HepG2 (cell line): ENCODE data around the gene VPS25. TPM values are rescaled to one million over a fixed set of nuclear protein-coding genes. Genes with fewer than 3 reads are reported as not detected.

Source experiments
- ARNT2 ChIP-seq: sonication (generic); formaldehyde crosslinking; IDR thresholded peaks from 2 replicates; pipeline ENCODE4 v1.8.0; 2022; ENCODE audit warnings: mild to moderate bottlenecking, low read depth, missing genetic modification reagents, moderate library complexity
- ARNTL ChIP-seq: sonication (generic); formaldehyde crosslinking; IDR thresholded peaks from 2 replicates; pipeline ENCODE4 v1.4.0; 2020; ENCODE audit warnings: mild to moderate bottlenecking, missing genetic modification reagents
- CHD4 ChIP-seq: fragments of 200-600 bp; sonication (generic); IDR thresholded peaks from 2 replicates; pipeline ENCODE4 v1.7.0; 2017; ENCODE audit warnings: mild to moderate bottlenecking, low read length, borderline replicate concordance
- HDAC1 ChIP-seq: sonication (generic); formaldehyde crosslinking; IDR thresholded peaks from 2 replicates; pipeline ENCODE4 v1.5.1; 2020; ENCODE audit warnings: mild to moderate bottlenecking, missing genetic modification reagents
- NFRKB ChIP-seq: fragments of 450-650 bp; IDR thresholded peaks from 2 replicates; pipeline ENCODE4 v1.6.1; 2017
- RAD51 ChIP-seq: fragments of 450-650 bp; IDR thresholded peaks from 2 replicates; pipeline ENCODE4 v1.6.1; 2016; ENCODE audit warnings: borderline replicate concordance
- SMAD1 ChIP-seq: sonication (generic); formaldehyde crosslinking; IDR thresholded peaks from 2 replicates; pipeline ENCODE4 v1.4.0; 2020; ENCODE audit warnings: missing genetic modification reagents, low read depth, mild to moderate bottlenecking, borderline replicate concordance
- ZBTB2 ChIP-seq: sonication (generic); formaldehyde crosslinking; IDR thresholded peaks from 2 replicates; pipeline ENCODE4 v1.8.0; 2022; ENCODE audit warnings: low read depth, missing genetic modification reagents
- ZKSCAN8 ChIP-seq: IDR thresholded peaks from 2 replicates; pipeline ENCODE4 v1.6.1; 2016; ENCODE audit warnings: borderline replicate concordance, missing genetic modification reagents, missing compliant biosample characterization
- ZNF138 ChIP-seq: sonication (generic); formaldehyde crosslinking; IDR thresholded peaks from 2 replicates; pipeline ENCODE4 v1.5.0; 2020; ENCODE audit warnings: mild to moderate bottlenecking, low read depth, missing genetic modification reagents
- ZNF282 ChIP-seq: fragments of 450-650 bp; IDR thresholded peaks from 2 replicates; pipeline ENCODE4 v1.6.1; 2018; ENCODE audit not compliant: partially characterized antibody
- ZNF713 ChIP-seq: sonication (generic); formaldehyde crosslinking; IDR thresholded peaks from 2 replicates; pipeline ENCODE4 v1.4.0; 2020; ENCODE audit warnings: mild to moderate bottlenecking, missing genetic modification reagents
- ZNF740 ChIP-seq: sonication (generic); formaldehyde crosslinking; IDR thresholded peaks from 2 replicates; pipeline ENCODE4 v1.4.0; 2020; ENCODE audit warnings: missing genetic modification reagents
- ZNF768 ChIP-seq: sonication (generic); formaldehyde crosslinking; IDR thresholded peaks from 2 replicates; pipeline ENCODE4 v1.4.0; 2020; ENCODE audit warnings: missing genetic modification reagents
- ZNF770 ChIP-seq: sonication (generic); formaldehyde crosslinking; IDR thresholded peaks from 2 replicates; pipeline ENCODE4 v1.5.0; 2020; ENCODE audit warnings: mild to moderate bottlenecking, missing genetic modification reagents
- ZSCAN22 ChIP-seq: sonication (generic); formaldehyde crosslinking; IDR thresholded peaks from 2 replicates; pipeline ENCODE4 v1.4.0; 2020; ENCODE audit warnings: mild to moderate bottlenecking, missing genetic modification reagents
- ZZZ3 ChIP-seq: sonication (generic); formaldehyde crosslinking; IDR thresholded peaks from 2 replicates; pipeline ENCODE4 v1.4.0; 2020; ENCODE audit warnings: missing genetic modification reagents, mild to moderate bottlenecking, borderline replicate concordance
- polyA plus RNA-seq, 8 experiments: library from polyadenylated mRNA; depleted of rRNA in 3 of 8; stranded (reverse) in 7 of 8; unstranded in 1 of 8; fragments of >200 nt; fragmentation: Illumina TruSeq in 4 of 8; extraction: Trizol in 4 of 8; gene quantifications; 2 replicates each; pipeline versions ENCODE4 v1.2.1 to v1.2.3, GENCODE V29; 2011 to 2016; ENCODE audit warnings: low read depth in 4 of 8, missing spikeins in 1 of 8, mixed read lengths in 1 of 8; ENCODE audit not compliant: insufficient read depth in 1 of 8
- total RNA-seq, 5 experiments: library from RNA; depleted of rRNA; stranded (reverse); fragments of >200 nt; fragmentation: Illumina TruSeq; extraction: Trizol; gene quantifications; 2 replicates each; pipeline ENCODE4 v1.2.3, GENCODE V29; 2016; ENCODE audit warnings: low read depth in 1 of 5
- TF ChIP-seq, protein P1 (sequence below): sonication (generic); formaldehyde crosslinking; IDR thresholded peaks from 2 replicates; pipeline ENCODE4 v1.5.1; 2020; ENCODE audit warnings: missing genetic modification reagents, mild to moderate bottlenecking, borderline replicate concordance
- TF ChIP-seq, protein P2 (sequence below): sonication (generic); formaldehyde crosslinking; IDR thresholded peaks from 2 replicates; pipeline ENCODE4 v1.4.0; 2020; ENCODE audit warnings: missing genetic modification reagents
- TF ChIP-seq, protein P3 (sequence below): sonication (generic); formaldehyde crosslinking; conservative IDR thresholded peaks from 2 replicates; pipeline ENCODE4 v1.5.0; 2020; ENCODE audit warnings: missing genetic modification reagents

Gene VPS25
- total and polyA plus RNA-seq, 2 of the 13 experiments (the other 11 are each of a cell fraction or from before 2014, with no cell fraction given), result 161 to 249 TPM

- TF ChIP-seq, protein P1, sequence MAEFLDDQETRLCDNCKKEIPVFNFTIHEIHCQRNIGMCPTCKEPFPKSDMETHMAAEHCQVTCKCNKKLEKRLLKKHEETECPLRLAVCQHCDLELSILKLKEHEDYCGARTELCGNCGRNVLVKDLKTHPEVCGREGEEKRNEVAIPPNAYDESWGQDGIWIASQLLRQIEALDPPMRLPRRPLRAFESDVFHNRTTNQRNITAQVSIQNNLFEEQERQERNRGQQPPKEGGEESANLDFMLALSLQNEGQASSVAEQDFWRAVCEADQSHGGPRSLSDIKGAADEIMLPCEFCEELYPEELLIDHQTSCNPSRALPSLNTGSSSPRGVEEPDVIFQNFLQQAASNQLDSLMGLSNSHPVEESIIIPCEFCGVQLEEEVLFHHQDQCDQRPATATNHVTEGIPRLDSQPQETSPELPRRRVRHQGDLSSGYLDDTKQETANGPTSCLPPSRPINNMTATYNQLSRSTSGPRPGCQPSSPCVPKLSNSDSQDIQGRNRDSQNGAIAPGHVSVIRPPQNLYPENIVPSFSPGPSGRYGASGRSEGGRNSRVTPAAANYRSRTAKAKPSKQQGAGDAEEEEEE, result no peak
- TF ChIP-seq NFRKB (no peak), ZNF770 (CRISPR knock-in tag) (no peak; the same call in none of the 2 replicates), ZZZ3 (CRISPR knock-in tag) (0 out of 2 replicates have a peak, but pooled peaks have one; percentile 63), ZNF768 (CRISPR knock-in tag) (peak; percentile 10; the same call in 1 of the 2 replicates), RAD51 (no peak), ZKSCAN8 (CRISPR knock-in tag) (peak; percentile 42), ARNT2 (CRISPR knock-in tag) (peak; percentile 96), ZNF282 (no peak), ZBTB2 (CRISPR knock-in tag) (0 out of 2 replicates have a peak, but pooled peaks have one; percentile 46), ZNF713 (CRISPR knock-in tag) (no peak), ARNTL (CRISPR knock-in tag) (peak; percentile 78; the same call in 1 of the 2 replicates), ZNF740 (CRISPR knock-in tag) (no peak), SMAD1 (no peak), CHD4 (no peak), HDAC1 (peak; percentile 86), ZNF138 (CRISPR knock-in tag) (no peak), ZSCAN22 (CRISPR knock-in tag) (no peak; the same call in 1 of the 2 replicates)
- TF ChIP-seq, protein P2, sequence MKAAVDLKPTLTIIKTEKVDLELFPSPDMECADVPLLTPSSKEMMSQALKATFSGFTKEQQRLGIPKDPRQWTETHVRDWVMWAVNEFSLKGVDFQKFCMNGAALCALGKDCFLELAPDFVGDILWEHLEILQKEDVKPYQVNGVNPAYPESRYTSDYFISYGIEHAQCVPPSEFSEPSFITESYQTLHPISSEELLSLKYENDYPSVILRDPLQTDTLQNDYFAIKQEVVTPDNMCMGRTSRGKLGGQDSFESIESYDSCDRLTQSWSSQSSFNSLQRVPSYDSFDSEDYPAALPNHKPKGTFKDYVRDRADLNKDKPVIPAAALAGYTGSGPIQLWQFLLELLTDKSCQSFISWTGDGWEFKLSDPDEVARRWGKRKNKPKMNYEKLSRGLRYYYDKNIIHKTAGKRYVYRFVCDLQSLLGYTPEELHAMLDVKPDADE (CRISPR knock-in tag), result no peak
- TF ChIP-seq, protein P3, sequence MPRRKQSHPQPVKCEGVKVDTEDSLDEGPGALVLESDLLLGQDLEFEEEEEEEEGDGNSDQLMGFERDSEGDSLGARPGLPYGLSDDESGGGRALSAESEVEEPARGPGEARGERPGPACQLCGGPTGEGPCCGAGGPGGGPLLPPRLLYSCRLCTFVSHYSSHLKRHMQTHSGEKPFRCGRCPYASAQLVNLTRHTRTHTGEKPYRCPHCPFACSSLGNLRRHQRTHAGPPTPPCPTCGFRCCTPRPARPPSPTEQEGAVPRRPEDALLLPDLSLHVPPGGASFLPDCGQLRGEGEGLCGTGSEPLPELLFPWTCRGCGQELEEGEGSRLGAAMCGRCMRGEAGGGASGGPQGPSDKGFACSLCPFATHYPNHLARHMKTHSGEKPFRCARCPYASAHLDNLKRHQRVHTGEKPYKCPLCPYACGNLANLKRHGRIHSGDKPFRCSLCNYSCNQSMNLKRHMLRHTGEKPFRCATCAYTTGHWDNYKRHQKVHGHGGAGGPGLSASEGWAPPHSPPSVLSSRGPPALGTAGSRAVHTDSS, result 0 out of 2 replicates have a peak, but pooled peaks have one; percentile 15
These were observed 6.9 kb downstream of the VPS25 start, which contains the start of gene WNK4 (continued) for GRCh38 chr17:42779936-42780850.
